ENCODE data around the gene TSPAN7.

The TSPAN7 gene

GRCh38 chrX:38552721-38553120 is 8.6 kb upstream of the TSPAN7 start:
- DNase-seq (ENCODE audit: low spot score) (no peak), ATAC-seq (ENCODE audit: low read depth) (no peak)
- Histone ChIP-seq H3K4me3 (ENCODE audit: severe bottlenecking) (no peak overlapping the region), H3K27me3 (ENCODE audit: insufficient read depth, poor library complexity, severe bottlenecking) (no peaks in the 10 kb centered on the region), H3K27ac (ENCODE audit: poor library complexity, severe bottlenecking) (no peak overlapping the region), H3K9me3 (ENCODE audit: severe bottlenecking) (no peaks in the 10 kb centered on the region), H3K4me1 (ENCODE audit: insufficient read depth, poor library complexity, severe bottlenecking) (no peaks in the 10 kb centered on the region), H3K36me3 (ENCODE audit: low read depth) (no peaks in the 10 kb centered on the region)
- TF ChIP-seq CTCF (IDR thresholded peaks at IDR 0.05; ENCODE audit: poor library complexity, severe bottlenecking), result no peak

- Histone ChIP-seq H3K4me3 (ENCODE audit: severe bottlenecking) (no peak overlapping the region), H3K36me3 (ENCODE audit: low read depth) (no peaks in the 10 kb centered on the region), H3K4me1 (ENCODE audit: insufficient read depth, poor library complexity, severe bottlenecking) (peaks cover 7% of the 10 kb centered on the region), H3K9me3 (ENCODE audit: severe bottlenecking) (no peaks in the 10 kb centered on the region), H3K27ac (ENCODE audit: poor library complexity, severe bottlenecking) (no peak overlapping the region), H3K27me3 (ENCODE audit: insufficient read depth, poor library complexity, severe bottlenecking) (peaks cover 7% of the 10 kb centered on the region)
- TF ChIP-seq CTCF (IDR thresholded peaks at IDR 0.05; ENCODE audit: poor library complexity, severe bottlenecking), result no peak
- DNase-seq (ENCODE audit: low spot score) (peak; percentile 22), ATAC-seq (ENCODE audit: low read depth) (peak; percentile 82)
These were observed 2.7 kb upstream of the TSPAN7 start for GRCh38 chrX:38558686-38559085.

GRCh38 chrX:38560776-38561125 is 591 bp upstream of the TSPAN7 start:
- Histone ChIP-seq H3K36me3 (ENCODE audit: low read depth) (no peaks in the 10 kb centered on the region), H3K4me1 (ENCODE audit: insufficient read depth, poor library complexity, severe bottlenecking) (peaks cover 7% of the 10 kb centered on the region), H3K27me3 (ENCODE audit: insufficient read depth, poor library complexity, severe bottlenecking) (peaks cover 7% of the 10 kb centered on the region), H3K27ac (ENCODE audit: poor library complexity, severe bottlenecking) (no peak overlapping the region), H3K4me3 (ENCODE audit: severe bottlenecking) (peak overlapping the region; percentile 30), H3K9me3 (ENCODE audit: severe bottlenecking) (no peaks in the 10 kb centered on the region)
- TF ChIP-seq CTCF (IDR thresholded peaks at IDR 0.05; ENCODE audit: poor library complexity, severe bottlenecking), result no peak
- no peak for DNase-seq (ENCODE audit: low spot score)
- ATAC-seq (ENCODE audit: low read depth), result no peak

- Histone ChIP-seq H3K9me3 (ENCODE audit: severe bottlenecking) (no peaks in the 10 kb centered on the region), H3K4me3 (ENCODE audit: severe bottlenecking) (peak overlapping the region; percentile 30), H3K27ac (ENCODE audit: poor library complexity, severe bottlenecking) (no peak overlapping the region), H3K4me1 (ENCODE audit: insufficient read depth, poor library complexity, severe bottlenecking) (peaks cover 7% of the 10 kb centered on the region), H3K36me3 (ENCODE audit: low read depth) (no peaks in the 10 kb centered on the region), H3K27me3 (ENCODE audit: insufficient read depth, poor library complexity, severe bottlenecking) (peaks cover 7% of the 10 kb centered on the region)
- TF ChIP-seq CTCF (IDR thresholded peaks at IDR 0.05; ENCODE audit: poor library complexity, severe bottlenecking), result no peak
- ATAC-seq (ENCODE audit: low read depth), result peak; percentile 28; the same call in 1 of the 3 replicates
- DNase-seq (ENCODE audit: low spot score), result no peak
These were observed 793 bp downstream of the TSPAN7 start for GRCh38 chrX:38561951-38562719.

GRCh38 chrX:38563030-38563429 is 1.7 kb downstream of the TSPAN7 start:
- Histone ChIP-seq H3K36me3 (ENCODE audit: low read depth) (no peaks in the 10 kb centered on the region), H3K27ac (ENCODE audit: poor library complexity, severe bottlenecking) (no peak overlapping the region), H3K4me1 (ENCODE audit: insufficient read depth, poor library complexity, severe bottlenecking) (peaks cover 7% of the 10 kb centered on the region), H3K4me3 (ENCODE audit: severe bottlenecking) (no peak overlapping the region), H3K9me3 (ENCODE audit: severe bottlenecking) (no peaks in the 10 kb centered on the region), H3K27me3 (ENCODE audit: insufficient read depth, poor library complexity, severe bottlenecking) (peaks cover 7% of the 10 kb centered on the region)
- no peak for TF ChIP-seq CTCF (IDR thresholded peaks at IDR 0.05; ENCODE audit: poor library complexity, severe bottlenecking)
- DNase-seq (ENCODE audit: low spot score) (no peak), ATAC-seq (ENCODE audit: low read depth) (no peak)

All from RWPE2 (cell line).